GM18511 (cell line): ENCODE measurements around the gene MUC2.

Source experiments
- ATAC-seq: cut with Tn5 transposase; IDR thresholded peaks from one replicate; pipeline ENCODE4 v1.9.1; 2021; ENCODE audit warnings: mild to moderate bottlenecking, moderate library complexity; ENCODE audit not compliant: unreplicated experiment

MUC2 gene

GRCh38 chr11:1085440-1086170 is 10.9 kb downstream of the MUC2 start:
- no peak for ATAC-seq

- ATAC-seq: no peak
Measured at GRCh38 chr11:1086171-1087102, 11.8 kb downstream of the MUC2 start.

GRCh38 chr11:1087279-1087960 is 12.7 kb downstream of the MUC2 start:
- ATAC-seq: no peak

GRCh38 chr11:1087961-1088926 is 13.6 kb downstream of the MUC2 start:
- ATAC-seq: no peak

- ATAC-seq: no peak
Measured at GRCh38 chr11:1088927-1089737, 14.5 kb downstream of the MUC2 start.

GRCh38 chr11:1089738-1090599 is 15.3 kb downstream of the MUC2 start:
- ATAC-seq: no peak

GRCh38 chr11:1090600-1091331 is 16.1 kb downstream of the MUC2 start:
- ATAC-seq: no peak

GRCh38 chr11:1091332-1092083 is 16.8 kb downstream of the MUC2 start:
- ATAC-seq: no peak

- ATAC-seq: no peak
Measured at GRCh38 chr11:1092145-1092670, 17.5 kb downstream of the MUC2 start.

GRCh38 chr11:1092919-1093318 is 18.2 kb downstream of the MUC2 start:
- no peak for ATAC-seq

GRCh38 chr11:1099519-1100355 is 25.1 kb downstream of the MUC2 start:
- no peak for ATAC-seq

GRCh38 chr11:1100417-1101245 is 26.0 kb downstream of the MUC2 start:
- no peak for ATAC-seq

GRCh38 chr11:1101318-1102089 is 26.8 kb downstream of the MUC2 start:
- no peak for ATAC-seq

- no peak for ATAC-seq
Measured at GRCh38 chr11:1102221-1102971, 27.7 kb downstream of the MUC2 start.
